ENCODE results near the gene CRACR2A.

The CRACR2A gene

GRCh38 chr12:3641428-3642018, 111.4 kb downstream of the CRACR2A start:
- FAIRE-seq: no peak

GRCh38 chr12:3636328-3636727, 116.6 kb downstream of the CRACR2A start:
- no peak for FAIRE-seq

- FAIRE-seq: no peak
Observed at GRCh38 chr12:3634348-3634747, 118.6 kb downstream of the CRACR2A start.

GRCh38 chr12:3633396-3633795, 119.5 kb downstream of the CRACR2A start:
- FAIRE-seq: no peak

GRCh38 chr12:3632754-3633153, 120.2 kb downstream of the CRACR2A start:
- no peak for FAIRE-seq

- no peak for FAIRE-seq
Observed at GRCh38 chr12:3632256-3632655, 120.7 kb downstream of the CRACR2A start.

- FAIRE-seq: no peak
Observed at GRCh38 chr12:3631759-3632158, 121.2 kb downstream of the CRACR2A start.

GRCh38 chr12:3631272-3631637, 121.7 kb downstream of the CRACR2A start:
- no peak for FAIRE-seq

GRCh38 chr12:3630621-3631271, 122.2 kb downstream of the CRACR2A start:
- no peak for FAIRE-seq

- FAIRE-seq: no peak
Observed at GRCh38 chr12:3630111-3630510, 122.8 kb downstream of the CRACR2A start.

- no peak for FAIRE-seq
Observed at GRCh38 chr12:3629057-3629830, 123.7 kb downstream of the CRACR2A start.

- no peak for FAIRE-seq
Observed at GRCh38 chr12:3628629-3629028, 124.3 kb downstream of the CRACR2A start.

GRCh38 chr12:3627336-3627735, 125.6 kb downstream of the CRACR2A start:
- FAIRE-seq: no peak

- no peak for FAIRE-seq
Observed at GRCh38 chr12:3624273-3624672, 128.6 kb downstream of the CRACR2A start.

GRCh38 chr12:3622822-3623690, 129.9 kb downstream of the CRACR2A start:
- no peak for FAIRE-seq

GRCh38 chr12:3622021-3622821, 130.7 kb downstream of the CRACR2A start:
- FAIRE-seq: no peak

GRCh38 chr12:3620856-3621255, 132.1 kb downstream of the CRACR2A start:
- no peak for FAIRE-seq

GRCh38 chr12:3617565-3617964, 135.3 kb downstream of the CRACR2A start:
- FAIRE-seq: no peak

GRCh38 chr12:3615862-3616261, 137.0 kb downstream of the CRACR2A start:
- FAIRE-seq: no peak

GRCh38 chr12:3614806-3615466, 138.0 kb downstream of the CRACR2A start:
- FAIRE-seq: no peak

GRCh38 chr12:3613641-3614395, 139.1 kb downstream of the CRACR2A start:
- no peak for FAIRE-seq
